SHP77 treated with DMSO at 0.1 percent for 48 hours (cell line): ENCODE data around the gene GRIK4.

ENCODE experiments used
- DNase-seq: peaks from one replicate; lab custom pipeline; 2025; lab: John Stamatoyannopoulos, UW

Gene GRIK4

DNA sequence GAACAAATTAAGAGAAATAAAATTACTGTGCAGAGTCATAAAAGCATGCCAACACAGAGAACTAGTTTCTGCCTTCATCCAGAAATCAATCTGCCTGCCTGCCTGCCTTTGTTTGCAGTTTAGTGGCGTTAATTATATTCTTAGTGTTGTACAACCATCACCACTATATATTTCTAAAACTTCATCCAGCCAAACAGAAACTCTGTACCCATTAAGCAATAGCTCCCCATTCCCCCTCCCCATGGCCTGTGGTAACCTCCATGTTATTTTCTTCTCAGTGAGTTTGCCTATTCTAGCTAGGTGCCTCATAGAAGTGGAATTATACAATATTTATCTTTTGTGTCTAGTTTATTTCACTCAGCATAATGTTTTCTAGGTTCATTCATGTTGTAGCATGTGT is 329.1 kb downstream of the GRIK4 start:
- DNase-seq, result no peak

DNA sequence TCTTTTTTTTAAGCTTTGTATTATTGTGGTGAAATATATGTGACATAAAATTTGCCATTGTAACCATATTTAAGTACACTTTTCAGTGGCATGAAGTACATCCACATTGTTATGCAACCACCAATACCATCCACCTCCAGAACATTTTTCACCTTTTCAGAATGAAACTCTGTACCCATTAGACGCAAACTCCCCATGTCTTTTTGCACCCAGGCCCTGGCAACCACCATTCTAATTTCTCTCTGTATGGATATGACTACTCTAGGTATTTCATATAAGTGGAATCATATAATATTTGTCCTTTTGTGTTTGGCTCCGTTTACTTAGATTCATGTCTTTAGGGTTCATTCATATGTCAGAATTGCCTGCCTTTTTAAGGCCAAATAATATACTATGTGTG is 329.5 kb downstream of the GRIK4 start:
- no peak for DNase-seq

DNA sequence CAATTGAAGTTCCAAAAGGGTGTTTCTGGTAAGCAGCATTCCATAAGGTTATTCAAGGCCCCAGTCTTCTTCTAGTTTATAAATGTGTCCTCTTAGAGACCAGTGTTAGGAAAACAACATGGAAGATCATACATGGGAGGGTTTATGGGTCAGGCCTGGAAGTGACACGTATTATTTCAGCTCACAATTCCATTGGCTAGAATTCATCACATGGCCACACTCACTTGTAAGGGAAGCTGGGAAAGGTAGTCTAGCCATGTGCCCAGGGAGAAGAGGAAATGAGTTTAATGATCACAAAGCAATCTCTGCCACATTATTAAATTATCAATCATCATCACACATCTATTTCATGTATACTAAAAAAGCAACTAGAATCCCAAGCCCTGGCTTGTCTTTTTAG is 330.6 kb downstream of the GRIK4 start:
- DNase-seq, result no peak

DNA sequence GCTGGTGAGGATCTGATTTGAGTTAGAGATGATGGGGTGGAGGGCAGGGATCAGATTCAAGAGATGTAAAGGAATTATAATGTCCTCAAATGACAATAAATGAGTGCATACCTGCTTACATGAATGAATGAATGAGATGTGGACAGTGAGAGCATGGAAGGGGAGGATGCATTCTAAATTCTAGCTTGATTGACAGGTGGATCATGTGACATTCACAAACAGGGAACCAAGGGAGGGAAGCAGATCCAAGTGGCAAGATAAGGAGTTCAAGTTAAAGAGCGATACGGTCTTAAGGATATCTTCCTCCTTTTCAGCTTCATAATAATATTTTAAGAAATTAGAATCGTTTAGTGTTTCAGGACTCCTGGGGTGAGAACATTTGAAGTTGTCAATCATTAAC is 341.9 kb downstream of the GRIK4 start:
- DNase-seq, result no peak

DNA sequence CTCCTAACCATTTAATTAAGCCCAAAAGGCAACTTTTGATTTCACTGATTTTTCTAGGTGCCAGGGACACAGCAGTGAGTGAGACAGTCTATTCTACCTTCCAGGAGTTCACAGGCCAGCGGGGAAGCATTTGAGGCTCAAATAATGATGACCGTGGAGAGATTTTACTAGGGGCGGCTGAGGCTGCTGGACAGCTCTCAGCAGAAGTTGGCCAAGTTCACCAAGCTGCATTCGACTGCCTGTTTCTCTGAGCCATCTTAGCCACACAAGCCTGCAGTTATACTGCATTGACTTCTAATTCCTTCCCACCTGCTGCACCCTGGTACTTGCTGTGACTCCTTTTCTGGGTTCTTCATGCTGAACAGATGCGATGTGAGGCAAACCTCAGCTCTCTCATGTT is 343.4 kb downstream of the GRIK4 start:
- DNase-seq, result no peak

DNA sequence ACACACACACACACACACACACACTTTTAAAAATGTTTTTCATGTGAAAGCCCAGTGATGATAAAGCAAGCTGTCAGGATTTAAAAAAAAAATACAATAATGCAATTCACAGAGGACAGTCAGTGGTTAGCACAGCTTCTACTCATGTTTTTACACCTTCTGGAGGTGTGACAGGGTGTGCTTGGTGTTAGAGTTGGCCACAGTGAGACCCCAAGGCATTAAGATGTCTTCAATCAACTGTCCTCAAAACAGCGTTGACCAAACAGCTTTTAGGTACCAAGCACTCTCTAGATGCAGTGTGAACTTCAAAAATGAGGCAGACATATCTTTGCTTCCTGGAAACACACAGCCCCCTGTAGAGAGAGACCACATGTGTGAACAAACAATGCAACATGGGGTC is 346.0 kb downstream of the GRIK4 start:
- DNase-seq, result no peak

DNA sequence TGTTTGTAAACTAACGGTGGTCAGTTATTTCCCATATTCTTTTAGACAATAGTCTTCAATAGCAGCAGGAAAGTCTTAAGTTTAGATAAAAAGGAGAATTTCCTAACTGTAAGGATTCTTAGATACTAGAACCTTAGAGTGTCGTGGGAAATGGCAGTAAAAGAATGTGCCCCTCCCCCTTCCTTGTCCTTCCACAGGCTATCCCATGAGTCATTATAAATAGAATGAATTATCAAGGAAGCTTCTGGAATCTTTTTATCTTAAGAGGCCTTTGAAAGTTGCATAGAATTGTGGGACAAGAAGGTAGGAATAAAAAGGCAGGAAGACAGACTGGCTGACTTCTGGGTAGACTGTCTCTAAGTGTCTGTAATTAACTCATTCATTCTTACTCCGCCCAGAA is 347.2 kb downstream of the GRIK4 start:
- DNase-seq, result no peak

DNA sequence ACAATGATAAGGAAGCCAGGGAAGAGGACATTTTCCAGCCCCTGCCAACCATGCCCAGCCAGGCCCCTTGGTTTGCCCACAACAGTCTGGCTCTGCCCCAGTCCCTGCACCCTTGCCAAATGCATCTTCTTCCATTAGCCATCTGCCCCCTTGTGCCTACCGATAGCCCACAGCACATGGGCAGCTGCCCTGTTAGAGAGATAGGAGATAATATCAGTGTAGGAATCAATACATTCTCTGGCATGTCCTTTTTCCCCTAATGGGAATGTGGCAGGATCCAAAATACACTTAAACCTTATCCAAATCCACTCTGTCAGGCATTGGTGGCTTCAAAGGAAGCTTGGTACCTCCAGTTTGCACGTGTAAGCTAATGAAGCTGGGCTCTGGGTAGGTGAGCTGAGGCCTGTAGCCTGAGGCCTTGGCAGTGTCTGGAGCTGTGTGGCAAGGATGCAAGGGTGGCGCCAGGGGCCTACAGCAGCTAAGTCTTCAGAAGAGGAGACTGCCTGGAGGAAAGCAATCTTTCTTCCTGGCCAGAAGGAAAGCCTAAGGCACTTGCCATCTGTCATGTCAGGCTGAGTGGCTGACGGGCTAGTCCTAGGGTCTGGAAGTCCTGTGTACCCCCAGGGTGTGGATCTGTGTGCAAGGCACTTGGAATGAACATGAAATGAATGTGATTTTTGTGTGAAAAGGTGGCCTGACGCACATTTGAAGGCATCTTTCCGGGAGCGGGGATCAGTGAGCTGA is 348.2 kb downstream of the GRIK4 start:
- no peak for DNase-seq

DNA sequence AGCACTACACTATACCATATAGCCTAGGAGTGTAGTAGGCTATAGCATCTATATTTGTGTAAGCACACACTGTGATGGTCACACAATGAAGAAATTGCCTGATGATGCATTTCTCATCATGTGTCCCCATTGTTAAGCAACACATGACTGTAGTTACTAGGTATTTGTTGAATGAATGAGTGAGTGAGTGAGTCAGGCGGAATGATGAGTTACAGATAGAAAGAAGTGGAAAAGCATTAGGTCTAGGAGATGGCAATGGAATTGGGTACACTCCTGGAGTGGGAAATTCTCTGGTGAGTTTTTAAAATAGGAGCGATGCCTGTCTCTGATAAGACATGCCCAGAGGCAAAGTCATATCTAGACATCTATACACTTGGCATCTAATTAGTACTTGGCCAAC is 351.8 kb downstream of the GRIK4 start:
- no peak for DNase-seq

DNA sequence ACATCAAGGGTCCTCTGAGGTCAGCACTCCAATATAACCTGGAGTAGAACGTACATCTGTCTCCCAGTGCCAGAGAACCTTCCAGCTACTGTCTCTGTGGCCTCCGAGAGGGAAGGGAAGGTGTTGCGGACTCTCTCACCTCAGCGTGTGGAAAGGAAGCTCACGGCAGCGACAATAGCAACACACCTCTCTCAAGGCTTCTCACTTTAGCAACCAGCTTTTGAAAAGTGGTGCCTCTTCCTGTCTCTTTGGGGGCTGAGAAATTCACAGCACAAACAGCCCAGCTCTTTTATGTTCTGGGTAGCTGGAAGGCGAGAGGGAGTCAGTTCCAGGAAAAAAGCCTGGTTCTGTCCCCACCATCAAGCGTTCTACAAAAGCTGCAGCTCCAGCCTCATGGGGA is 355.5 kb downstream of the GRIK4 start:
- DNase-seq, result no peak

DNA sequence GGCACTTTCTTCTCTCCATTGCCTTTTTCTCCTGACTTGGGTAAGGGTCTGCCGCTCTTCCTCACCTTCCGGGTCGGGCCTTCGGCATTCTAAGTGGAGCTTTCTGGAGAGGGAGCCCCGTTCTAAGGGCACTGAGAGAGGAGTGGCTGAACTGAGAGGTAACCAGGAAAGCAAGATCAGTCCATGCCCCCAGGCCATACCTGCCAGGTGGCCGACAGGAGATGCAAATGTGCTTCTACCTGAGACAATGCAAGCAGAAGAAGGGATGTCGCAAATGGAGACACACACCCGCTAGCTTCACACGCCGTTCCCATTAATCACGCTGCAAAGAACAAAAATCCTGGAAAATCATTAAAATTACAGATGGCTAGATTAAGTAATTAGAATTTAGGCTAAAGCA is 356.0 kb downstream of the GRIK4 start:
- DNase-seq, result no peak

DNA sequence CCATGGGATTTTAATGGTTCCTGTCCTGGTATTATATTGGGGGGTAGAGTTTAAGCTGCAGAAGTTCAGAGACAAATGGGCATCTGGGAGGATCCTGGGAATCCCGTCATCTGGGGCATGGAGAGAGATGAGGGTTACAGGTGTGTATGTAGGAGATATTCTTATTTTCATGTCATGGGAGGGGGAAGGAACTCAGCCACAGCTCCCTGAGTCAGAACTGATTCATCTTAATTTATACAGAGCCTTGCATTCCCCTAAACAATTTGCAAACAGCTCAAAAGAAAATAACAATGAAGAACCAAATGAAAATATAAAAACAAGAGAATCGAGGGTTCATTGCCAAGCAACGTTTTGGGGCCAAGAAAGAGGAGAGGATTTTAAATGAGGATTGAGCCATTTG is 356.4 kb downstream of the GRIK4 start:
- no peak for DNase-seq

DNA sequence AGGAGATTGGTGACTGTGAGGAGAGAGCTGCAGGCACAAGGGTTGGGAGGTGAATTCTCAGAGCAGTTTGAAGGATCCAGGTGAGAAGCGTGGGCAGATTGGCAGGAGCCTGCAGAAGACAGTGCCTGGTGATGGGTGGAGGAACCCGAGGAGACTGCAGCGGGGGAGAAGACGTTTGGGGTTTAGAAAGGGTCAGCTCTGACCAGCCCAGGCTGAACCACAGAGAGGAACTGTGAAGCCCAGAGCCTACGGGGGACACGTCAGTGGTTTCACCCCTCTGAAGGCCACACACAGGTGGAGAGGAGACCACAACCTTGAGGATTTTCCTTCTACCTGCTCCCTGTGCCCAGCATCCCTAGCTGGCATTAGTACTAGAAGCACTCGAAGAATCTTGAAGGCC is 357.5 kb downstream of the GRIK4 start:
- DNase-seq, result no peak

DNA sequence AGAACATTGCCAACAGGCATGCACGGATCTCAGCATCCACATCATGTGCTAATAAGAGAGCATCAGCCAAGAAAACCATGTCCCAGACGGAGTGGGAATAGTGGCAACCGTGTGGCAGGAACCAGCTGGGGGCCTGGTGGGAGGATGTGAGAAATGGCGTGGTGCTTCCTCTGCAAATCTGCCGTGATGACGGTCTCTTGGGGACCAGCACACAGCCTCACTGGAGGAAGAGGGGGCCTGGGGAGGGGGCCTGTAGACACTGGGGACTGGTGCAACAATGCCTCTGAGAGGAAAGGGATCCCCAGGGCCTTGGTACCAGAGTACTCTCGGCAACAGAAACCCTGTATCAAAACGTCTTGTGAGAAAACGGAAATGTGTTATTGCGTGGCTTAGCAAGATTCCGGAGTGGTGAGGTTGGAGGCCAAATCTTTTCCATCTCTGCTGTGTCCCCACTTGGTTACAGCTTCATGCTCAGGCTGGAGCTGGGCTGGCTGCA is 358.0 kb downstream of the GRIK4 start:
- DNase-seq, result no peak

DNA sequence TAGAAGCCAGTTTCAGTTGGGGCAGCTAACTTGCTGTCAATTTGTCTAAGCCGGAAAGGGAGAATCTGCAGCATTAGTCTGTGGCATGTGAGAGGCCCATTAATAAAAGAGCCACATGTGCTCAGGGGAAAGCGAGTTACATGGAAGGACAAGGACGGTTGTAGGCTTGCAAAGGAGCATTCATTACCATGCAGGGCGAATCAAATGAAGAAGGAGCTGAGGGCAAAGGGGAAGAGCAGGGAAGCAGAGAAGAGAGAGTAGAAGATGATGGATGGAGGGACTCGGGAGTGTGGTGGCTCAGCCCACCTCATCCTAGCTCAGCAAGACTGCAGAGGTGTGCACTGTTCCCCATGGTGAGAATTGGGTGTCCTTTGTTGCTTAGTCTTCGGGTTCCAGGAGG is 359.6 kb downstream of the GRIK4 start:
- no peak for DNase-seq

DNA sequence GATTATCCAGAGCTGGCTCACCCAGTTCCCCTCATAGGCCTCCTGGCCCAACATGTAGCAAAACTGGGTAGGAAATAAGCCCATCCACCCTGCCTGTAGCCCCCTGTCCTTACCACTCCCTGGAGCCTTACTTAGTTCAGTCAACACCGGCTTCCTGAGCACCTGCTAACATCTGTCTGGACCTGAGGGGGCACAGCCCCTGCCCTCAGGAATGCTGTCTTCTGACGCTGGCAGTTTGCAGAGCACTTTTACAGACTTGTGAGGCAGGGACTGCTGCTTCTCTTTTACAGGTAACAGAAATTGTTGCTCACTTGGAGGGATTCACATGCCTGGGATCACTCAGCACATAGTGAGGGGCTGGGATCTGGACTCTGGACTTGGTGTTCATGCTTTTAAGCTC is 360.4 kb downstream of the GRIK4 start:
- no peak for DNase-seq

DNA sequence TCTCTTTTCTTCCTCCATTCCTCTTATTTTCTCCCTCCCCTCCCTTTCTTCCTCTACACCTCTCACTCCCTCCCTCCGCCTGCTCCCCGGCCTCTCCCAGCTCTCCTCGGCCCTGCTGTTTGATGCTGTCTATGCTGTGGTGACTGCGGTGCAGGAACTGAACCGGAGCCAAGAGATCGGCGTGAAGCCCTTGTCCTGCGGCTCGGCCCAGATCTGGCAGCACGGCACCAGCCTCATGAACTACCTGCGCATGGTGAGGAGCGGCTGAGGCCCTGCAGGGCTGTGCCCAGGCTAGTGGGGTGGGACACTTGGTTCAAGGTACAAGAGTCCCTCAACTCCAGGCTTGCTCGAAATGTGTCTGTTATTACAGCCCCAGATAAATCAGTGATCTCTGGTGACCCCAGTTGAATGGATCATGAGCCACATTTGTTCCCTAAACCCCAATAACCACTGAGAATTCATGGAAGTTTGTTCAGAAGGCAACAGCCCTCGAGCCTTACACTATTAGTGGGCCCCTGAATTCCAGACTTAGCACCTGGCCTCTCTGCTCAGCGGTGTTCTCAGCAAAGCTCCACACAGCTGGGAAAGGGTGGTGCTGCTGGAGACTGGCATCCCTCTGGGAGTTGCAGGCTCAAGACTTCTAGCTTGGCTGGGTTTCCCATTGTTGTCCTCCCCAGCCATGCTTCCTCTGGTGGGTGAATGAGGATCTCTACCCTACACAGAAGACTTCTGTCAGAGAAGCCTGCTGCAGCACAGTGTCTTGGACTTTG is 362.6 kb downstream of the GRIK4 start:
- no peak for DNase-seq

DNA sequence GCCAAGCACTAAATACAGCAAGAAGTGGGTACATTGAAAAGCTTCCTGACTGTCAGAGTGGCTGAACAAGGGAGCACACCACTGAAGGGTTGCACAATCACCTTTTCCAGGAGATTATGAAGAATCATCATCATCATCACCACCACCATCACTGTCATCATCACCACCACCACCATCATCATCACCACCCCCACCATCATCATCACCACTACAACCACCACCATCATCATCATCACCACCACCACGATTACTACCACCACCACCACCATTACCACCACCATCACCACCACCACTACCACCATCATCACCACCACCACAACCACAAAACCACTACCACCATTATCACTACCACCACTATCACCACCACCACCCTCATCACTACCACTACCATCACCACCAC is 364.4 kb downstream of the GRIK4 start:
- no peak for DNase-seq

DNA sequence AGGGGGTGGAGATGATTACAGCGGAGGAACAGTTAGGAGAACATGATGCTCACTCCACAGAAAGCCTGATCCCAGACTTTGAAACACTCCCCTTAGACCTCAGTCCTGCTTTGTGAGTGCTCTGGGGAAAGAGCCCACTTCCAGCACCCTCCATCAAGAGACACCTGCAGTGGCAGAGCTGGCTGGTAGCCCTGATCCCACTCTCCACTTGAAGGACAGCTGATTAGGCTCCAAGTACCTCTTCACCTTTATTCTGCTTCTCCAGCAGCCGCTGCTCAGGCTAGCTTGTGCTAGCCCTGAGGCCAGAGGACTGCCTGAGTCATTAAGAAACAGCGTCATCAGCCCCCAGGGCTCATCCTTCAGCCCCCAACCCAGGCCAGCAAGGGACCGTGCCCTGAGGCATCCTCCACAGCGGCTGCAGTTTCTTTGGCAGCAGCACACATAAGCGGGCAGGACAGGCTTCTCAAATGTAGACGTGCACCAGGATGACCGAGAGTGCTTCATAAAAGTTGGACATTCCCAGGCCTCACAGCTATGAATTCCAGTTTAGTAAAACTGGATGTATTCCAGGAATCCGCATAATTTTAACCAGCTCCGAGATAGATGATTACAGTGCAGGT is 366.3 kb downstream of the GRIK4 start:
- peak; percentile 6 for DNase-seq

DNA sequence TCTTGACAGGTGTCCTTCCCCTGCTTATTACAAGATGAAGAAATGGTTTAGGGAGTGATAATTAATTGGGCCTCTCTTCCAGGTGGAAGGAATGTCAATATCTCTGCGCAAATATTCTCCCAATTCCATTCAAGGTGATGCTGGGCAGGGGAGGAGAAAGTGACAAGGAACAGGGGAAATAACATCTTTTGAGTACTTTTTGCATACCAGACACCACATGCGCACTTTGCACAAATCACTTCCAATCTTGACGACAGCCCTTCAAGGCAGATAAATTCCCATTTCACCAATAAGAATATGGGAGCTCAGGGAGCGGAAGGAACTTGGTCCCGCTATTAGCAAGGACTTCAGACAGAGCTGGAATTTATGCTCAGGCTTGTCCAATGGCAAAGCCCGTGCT is 367.2 kb downstream of the GRIK4 start:
- DNase-seq, result no peak

DNA sequence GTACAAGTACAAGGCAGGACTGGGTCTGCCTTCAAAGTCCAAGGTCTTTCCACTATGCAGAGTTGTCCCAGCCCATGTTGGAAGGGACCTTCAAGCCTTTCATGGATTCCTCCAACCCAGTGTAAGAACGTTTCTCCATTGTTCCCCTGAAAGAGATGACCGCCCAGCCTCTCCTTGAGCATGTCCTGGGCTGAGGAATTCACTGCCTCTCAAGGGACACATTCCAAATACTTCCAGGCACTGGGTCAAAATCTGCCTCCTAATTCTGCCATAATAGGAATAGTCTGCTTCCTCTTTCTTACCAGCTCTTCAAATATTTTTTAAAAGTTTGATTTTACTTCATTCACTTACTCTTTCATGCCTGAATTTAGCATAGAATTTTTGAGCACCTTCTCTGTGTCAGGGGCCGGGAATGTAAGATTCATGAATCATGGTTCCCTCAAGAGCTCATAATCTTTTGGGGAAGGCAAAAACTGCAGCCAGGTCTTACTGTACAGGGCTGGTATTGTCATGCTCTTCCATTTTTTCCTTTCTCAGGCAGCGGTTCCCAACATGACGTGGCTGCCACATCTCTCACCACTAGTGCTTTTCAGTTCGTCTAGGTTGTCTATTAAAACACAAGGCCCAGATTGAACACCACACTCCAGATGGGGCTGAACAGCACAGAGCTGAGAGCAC is 369.1 kb downstream of the GRIK4 start:
- DNase-seq, result no peak

DNA sequence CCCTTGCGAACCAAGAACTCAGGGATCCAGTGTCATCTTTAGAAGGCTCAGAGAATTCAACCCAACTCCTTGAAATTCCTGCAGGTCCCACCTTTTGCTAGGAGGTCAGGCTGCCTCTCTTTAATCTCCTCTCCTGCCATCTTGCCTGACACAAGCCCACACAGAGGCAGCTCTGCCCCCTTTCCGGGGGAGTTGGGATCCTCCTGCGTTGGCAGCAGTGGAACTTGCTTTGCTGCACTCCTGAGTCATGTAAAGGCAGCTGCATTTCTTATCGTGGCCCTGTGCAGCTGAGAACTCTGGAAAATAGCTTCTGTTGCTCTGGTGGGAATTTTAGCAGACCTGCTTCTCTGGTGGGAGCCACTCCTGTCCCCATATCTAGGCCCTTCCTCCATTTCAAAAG is 370.0 kb downstream of the GRIK4 start:
- DNase-seq, result no peak

DNA sequence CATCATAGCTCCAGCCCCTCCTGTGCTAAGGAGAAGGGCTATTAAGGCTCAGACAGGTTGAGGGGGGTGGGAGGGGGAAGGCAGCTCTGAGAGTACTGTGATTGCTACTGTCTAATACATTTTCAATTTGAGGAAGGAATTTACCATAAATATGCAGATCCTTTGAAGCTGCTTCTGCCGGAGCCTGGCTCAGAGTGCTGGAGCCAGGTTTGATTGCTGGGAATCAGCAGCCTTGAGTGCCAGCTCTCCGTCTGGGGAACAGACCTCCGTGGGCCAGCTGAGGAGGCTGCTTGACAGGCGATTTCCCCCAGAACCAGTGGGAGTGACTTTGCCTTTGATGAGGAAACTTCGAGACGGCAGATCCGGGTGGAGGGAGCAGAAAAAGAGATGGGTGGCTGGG is 370.6 kb downstream of the GRIK4 start:
- no peak for DNase-seq
